GM23338 (cell line): ENCODE data around the gene FAM228B. TPM values are rescaled to one million over a fixed set of nuclear protein-coding genes. Genes with fewer than 3 reads are reported as not detected.

Experiments
- ATAC-seq: fragments of 200-7000 bp; cut with Tn5 transposase; 3 replicates; pipeline ENCODE4 v1.9.1; 2020
- DNase-seq: peaks from one replicate; pipeline ENCODE4 v3.0.0-alpha.2; 2015; ENCODE audit warnings: low spot score
- H2AFZ ChIP-seq: fragments of 200-600 bp; sonication (generic); 2 replicates; pipeline ENCODE4 v1.8.0; 2016; ENCODE audit warnings: antibody characterized with exemption, mild to moderate bottlenecking, moderate library complexity
- H3F3A ChIP-seq: fragments of 200-600 bp; sonication (generic); replicated peaks from 2 replicates; pipeline ENCODE4 v1.8.0; 2017; ENCODE audit warnings: antibody characterized with exemption, mixed run types, low read depth
- H3K27ac ChIP-seq: fragments of 200-600 bp; sonication (generic); 2 replicates; pipeline ENCODE4 v1.6.1; 2016; ENCODE audit warnings: low read depth
- H3K27me3 ChIP-seq: fragments of 200-600 bp; sonication (generic); 2 replicates; pipeline ENCODE4 v1.8.0; 2016; ENCODE audit warnings: mild to moderate bottlenecking, mixed run types, moderate library complexity; ENCODE audit not compliant: insufficient read depth
- H3K36me3 ChIP-seq: fragments of 200-600 bp; sonication (generic); 2 replicates; pipeline ENCODE4 v1.8.0; 2016; ENCODE audit warnings: mild to moderate bottlenecking; ENCODE audit not compliant: insufficient read depth
- H3K4me1 ChIP-seq: fragments of 200-600 bp; sonication (generic); 2 replicates; pipeline ENCODE4 v1.8.0; 2016; ENCODE audit warnings: mild to moderate bottlenecking, moderate library complexity; ENCODE audit not compliant: insufficient read depth
- H3K4me2 ChIP-seq: fragments of 200-600 bp; sonication (generic); 2 replicates; pipeline ENCODE4 v1.7.1; 2017; ENCODE audit warnings: mixed run types
- H3K4me3 ChIP-seq: fragments of 200-600 bp; sonication (generic); 2 replicates; pipeline ENCODE4 v1.6.1; 2016; ENCODE audit warnings: mixed run types
- H3K79me2 ChIP-seq: fragments of 200-600 bp; sonication (generic); replicated peaks from 2 replicates; pipeline ENCODE4 v1.8.0; 2017; ENCODE audit warnings: mild to moderate bottlenecking; ENCODE audit not compliant: insufficient read depth
- H3K9me2 ChIP-seq: fragments of 200-600 bp; sonication (generic); 2 replicates; pipeline ENCODE4 v1.8.0; 2017; ENCODE audit not compliant: insufficient read depth
- H4K20me1 ChIP-seq: fragments of 200-600 bp; sonication (generic); replicated peaks from 2 replicates; pipeline ENCODE4 v1.8.0; 2017; ENCODE audit warnings: mild to moderate bottlenecking; ENCODE audit not compliant: insufficient read depth
- H3K27ac Mint-ChIP-seq: 2 replicates; pipeline ENCODE4 v1.8.0; 2020; ENCODE audit warnings: inconsistent platforms, mild to moderate bottlenecking, moderate library complexity, mixed read lengths
- H3K27me3 Mint-ChIP-seq: 3 replicates; pipeline ENCODE4 v1.8.0; 2022; ENCODE audit warnings: low read depth, mild to moderate bottlenecking, moderate library complexity, mixed read lengths, inconsistent platforms; ENCODE audit not compliant: insufficient read depth, poor library complexity
- H3K36me3 Mint-ChIP-seq: 3 replicates; pipeline ENCODE4 v1.8.0; 2021; ENCODE audit warnings: low read depth, mild to moderate bottlenecking, inconsistent platforms, moderate library complexity, mixed read lengths
- H3K4me1 Mint-ChIP-seq: 3 replicates; pipeline ENCODE4 v1.8.0; 2020; ENCODE audit warnings: mild to moderate bottlenecking, inconsistent platforms, mixed read lengths
- H3K4me3 Mint-ChIP-seq: 3 replicates; pipeline ENCODE4 v1.8.0; 2021; ENCODE audit warnings: moderate library complexity, mild to moderate bottlenecking, inconsistent platforms, mixed read lengths
- H3K9me3 Mint-ChIP-seq: 3 replicates; pipeline ENCODE4 v1.8.0; 2020; ENCODE audit warnings: moderate library complexity, mild to moderate bottlenecking, inconsistent platforms, mixed read lengths
- CREB1 ChIP-seq: fragments of 250-450 bp; sonication (Bioruptor Pico); IDR thresholded peaks from 2 replicates; pipeline ENCODE4 v1.5.0; 2020; ENCODE audit warnings: low read depth, mild to moderate bottlenecking, moderate library complexity
- CTCF ChIP-seq, 2 experiments: fragments of 200-600 bp in 1 of 2; sonication (generic) in 1 of 2; conservative IDR thresholded peaks; 2 replicates each; pipeline versions ENCODE4 v1.5.1 to v1.6.1; 2016 to 2017; ENCODE audit warnings: antibody characterized with exemption in 2 of 2, low read depth in 2 of 2, mild to moderate bottlenecking in 2 of 2, moderate library complexity in 1 of 2
- ETS1 ChIP-seq: IDR thresholded peaks from 2 replicates; pipeline ENCODE4 v1.6.1; 2016; ENCODE audit warnings: antibody characterized with exemption
- EZH2 ChIP-seq: fragments of 200-600 bp; sonication (generic); IDR thresholded peaks from one replicate; pipeline ENCODE4 v1.8.0; 2017; ENCODE audit warnings: antibody characterized with exemption, mild to moderate bottlenecking, low read depth; ENCODE audit not compliant: unreplicated experiment
- EZH2phosphoT487 ChIP-seq: fragments of 200-600 bp; sonication (generic); IDR thresholded peaks from one replicate; pipeline ENCODE4 v1.8.1; 2018; ENCODE audit warnings: antibody characterized with exemption; ENCODE audit not compliant: unreplicated experiment
- JUNB ChIP-seq: IDR thresholded peaks from one replicate; pipeline ENCODE4 v1.6.1; 2016; ENCODE audit warnings: antibody characterized with exemption; ENCODE audit not compliant: unreplicated experiment
- NANOG ChIP-seq: IDR thresholded peaks from 2 replicates; pipeline ENCODE4 v1.6.1; 2016; ENCODE audit warnings: antibody characterized with exemption, borderline replicate concordance
- POLR2AphosphoS5 ChIP-seq: IDR thresholded peaks from 2 replicates; pipeline ENCODE4 v1.6.1; 2016; ENCODE audit warnings: antibody characterized with exemption, low read depth
- REST ChIP-seq: IDR thresholded peaks from one replicate; pipeline ENCODE4 v1.6.1; 2018; ENCODE audit warnings: antibody characterized with exemption; ENCODE audit not compliant: unreplicated experiment
- STAT1 ChIP-seq: IDR thresholded peaks from one replicate; pipeline ENCODE4 v1.6.1; 2016; ENCODE audit warnings: antibody characterized with exemption; ENCODE audit not compliant: unreplicated experiment
- ZNF114 ChIP-seq: fragments of 250-450 bp; sonication (Bioruptor Pico); IDR thresholded peaks from 2 replicates; pipeline ENCODE4 v1.5.0; 2020; ENCODE audit warnings: mild to moderate bottlenecking, moderate library complexity
- ZNF331 ChIP-seq: fragments of 250-450 bp; sonication (Bioruptor Pico); IDR thresholded peaks from 2 replicates; pipeline ENCODE4 v1.5.0; 2020; ENCODE audit warnings: low read depth, mild to moderate bottlenecking, moderate library complexity
- ZNF462 ChIP-seq: fragments of 250-450 bp; sonication (Bioruptor Pico); IDR thresholded peaks from 2 replicates; pipeline ENCODE4 v1.5.0; 2020; ENCODE audit warnings: mild to moderate bottlenecking, moderate library complexity
- polyA plus RNA-seq: library from polyadenylated mRNA; unstranded; fragments of >200 nt; fragmentation: Nextera tagmentation; extraction: Ambion mirVana; gene quantifications from 2 replicates; pipeline ENCODE4 v1.2.1, GENCODE V29; 2016
- total RNA-seq: library from RNA; depleted of rRNA; stranded (reverse); fragments of >200 nt; shearing (Covaris generic); gene quantifications from 2 replicates; pipeline ENCODE4 v1.2.3, GENCODE V29; 2014

The FAM228B gene
- total and polyA plus RNA-seq, 2 experiments from 2014 or later = 3.4 to 7.9 TPM

GRCh38 chr2:24102677-24103076, 20.6 kb upstream of the FAM228B start:
- H3K4me2 ChIP-seq = no peak overlapping the region
- Mint-ChIP-seq H3K4me3 (no peak overlapping the region), H3K27me3 (peaks cover 4% of the 10 kb centered on the region), H3K36me3 (no peaks in the 10 kb centered on the region), H3K27ac (no peak overlapping the region), H3K4me1 (no peaks in the 10 kb centered on the region; the same call in 2 of the 3 replicates), H3K9me3 (peaks cover 4% of the 10 kb centered on the region; the same call in 1 of the 3 replicates)
- H3K27me3 ChIP-seq = no peaks in the 10 kb centered on the region
- no peaks in the 10 kb centered on the region for H4K20me1 ChIP-seq
- H3K9me2 ChIP-seq = no peaks in the 10 kb centered on the region
- TF ChIP-seq ZNF331 (CRISPR knock-in tag) (no peak), CREB1 (no peak), STAT1 (no peak), EZH2 (no peak), JUNB (no peak), ZNF114 (CRISPR knock-in tag) (no peak), ZNF462 (CRISPR knock-in tag) (no peak), CTCF (conservative IDR thresholded peaks at IDR 0.05; ENCODE audit: low read depth in 2 of 2) (no peak), EZH2phosphoT487 (no peak), REST (no peak), POLR2AphosphoS5 (no peak), NANOG (no peak), ETS1 (no peak)
- no peak for DNase-seq
- H3F3A ChIP-seq = no peaks in the 10 kb centered on the region
- ATAC-seq = no peak
- H2AFZ ChIP-seq = no peak overlapping the region
- H3K27ac ChIP-seq = no peak overlapping the region
- H3K36me3 ChIP-seq = no peaks in the 10 kb centered on the region; the same call in 1 of the 2 replicates
- no peaks in the 10 kb centered on the region for H3K4me1 ChIP-seq
- H3K4me3 ChIP-seq = no peak overlapping the region
- H3K79me2 ChIP-seq = no peaks in the 10 kb centered on the region
